Sigmoid colon (tissue), 7 donors: ENCODE results near the gene SLC10A3. TPM values are rescaled to one million over a fixed set of nuclear protein-coding genes. Genes with fewer than 3 reads are reported as not detected.

Experiments
- DNase-seq: peaks from one replicate; pipeline ENCODE4 v3.0.0-alpha.2; 2019
- H3K27ac ChIP-seq, 4 donors: fragments of 200-600 bp; sonication (generic); one replicate each; pipeline ENCODE4 v1.5.1; 2016 to 2019; ENCODE audit warnings: mild to moderate bottlenecking in 1 of 4
- H3K27me3 ChIP-seq, 3 donors: fragments of 200-600 bp; sonication (generic); one replicate each; pipeline ENCODE4 v1.5.1; 2019; ENCODE audit warnings: mild to moderate bottlenecking in 1 of 3
- H3K36me3 ChIP-seq, 4 donors: fragments of 200-600 bp; sonication (generic); one replicate each; pipeline ENCODE4 v1.5.1; 2016 to 2019
- H3K4me1 ChIP-seq, 4 donors: fragments of 200-600 bp; sonication (generic); one replicate each; pipeline ENCODE4 v1.5.1; 2017 to 2019
- H3K4me3 ChIP-seq, 4 donors: fragments of 200-600 bp; sonication (generic); one replicate each; pipeline ENCODE4 v1.5.1; 2017 to 2019; ENCODE audit warnings: mild to moderate bottlenecking in 2 of 4, moderate library complexity in 1 of 4
- H3K9me3 ChIP-seq, 4 donors: fragments of 200-600 bp in 3 of 4; sonication (generic) in 3 of 4; one replicate each; pipeline versions ENCODE4 v1.5.1 to v1.6.1; 2013 to 2019
- EP300 ChIP-seq, 4 donors: sonication (generic); formaldehyde crosslinking; IDR thresholded peaks; one replicate each; pipeline ENCODE4 v1.6.1; 2017; ENCODE audit warnings: antibody characterized with exemption in 4 of 4
- POLR2A ChIP-seq, 2 donors: fragments of 450-650 bp; IDR thresholded peaks; one replicate each; pipeline ENCODE4 v1.6.1; 2016; ENCODE audit warnings: antibody characterized with exemption in 2 of 2, mild to moderate bottlenecking in 2 of 2, moderate library complexity in 2 of 2
- POLR2AphosphoS5 ChIP-seq, 4 donors: sonication (generic); formaldehyde crosslinking; IDR thresholded peaks; one replicate each; pipeline ENCODE4 v1.6.1; 2017; ENCODE audit warnings: antibody characterized with exemption in 4 of 4
- WGBS, 2 donors: extraction: QIAGEN DNeasy Blood & Tissue Kit; methylation state at CpG; one replicate each; pipeline ENCODE4 v1.1.7; 2013; 5-methylcytosine and 5-hydroxymethylcytosine counted together
- intact Hi-C: fragments of 100-400 bp; cut with DNase I; formaldehyde crosslinking; loops from one replicate; pipeline ENCODE4 v1.15.1; 2023
- polyA plus RNA-seq, 3 donors: library from polyadenylated mRNA; stranded (reverse); fragments of 200-250 nt; gene quantifications; one replicate each; pipeline ENCODE4 v1.2.3, GENCODE V29; 2013
- total RNA-seq, 4 donors: library from RNA; depleted of rRNA; stranded (reverse); fragments of >200 nt; gene quantifications; one replicate each; pipeline ENCODE4 v1.1.0, GENCODE V29; 2016
- TF ChIP-seq, protein P1 (sequence below), 4 experiments: fragments of 450-650 bp in 3 of 4; fragments of 200-600 bp in 1 of 4; IDR thresholded peaks; one replicate each; pipeline ENCODE4 v1.5.1; 2016 to 2019; ENCODE audit warnings: antibody characterized with exemption in 4 of 4, mild to moderate bottlenecking in 3 of 4, moderate library complexity in 2 of 4
- donor health status: healthy with polysubstance abuse.
- donor health status: Bipolar disorder and iron deficiency.
- donor health status: healthy.

Gene SLC10A3
- total and polyA plus RNA-seq, 7 donors = 12.9 to 28.8 (median 18.6) TPM

DNA sequence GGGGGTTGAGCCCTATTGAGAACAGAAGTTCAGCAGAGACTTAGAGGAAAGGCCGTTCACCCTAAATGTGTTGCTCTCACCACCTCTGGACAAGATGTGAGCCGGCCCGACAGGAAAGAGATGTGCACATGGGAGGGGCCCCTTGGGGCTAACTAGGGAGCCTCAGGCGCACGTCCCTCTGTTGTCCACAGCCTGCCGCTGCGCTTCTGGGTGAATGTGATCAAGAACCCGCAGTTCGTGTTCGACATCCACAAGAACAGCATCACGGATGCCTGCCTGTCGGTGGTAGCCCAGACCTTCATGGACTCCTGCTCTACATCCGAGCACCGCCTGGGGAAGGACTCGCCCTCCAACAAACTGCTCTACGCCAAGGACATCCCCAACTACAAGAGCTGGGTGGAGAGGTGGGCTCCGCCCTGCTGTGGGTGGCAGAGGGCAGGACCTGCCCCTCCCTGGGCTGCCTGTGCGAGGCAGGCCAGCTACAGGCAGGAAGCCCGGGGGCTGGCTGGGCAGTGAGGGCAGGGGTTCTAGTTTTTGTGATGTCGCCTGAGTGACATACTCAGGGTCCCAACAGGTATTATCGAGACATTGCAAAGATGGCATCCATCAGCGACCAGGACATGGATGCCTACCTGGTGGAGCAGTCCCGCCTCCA lies 19.4 kb downstream of the SLC10A3 start:
- DNase-seq = no peak
- Histone ChIP-seq H3K4me3 (no peak overlapping the region), H3K4me1 (no peaks in the 10 kb centered on the region), H3K27me3 (no peaks in the 10 kb centered on the region), H3K36me3 (peaks cover 0 to 31% (median 13%) of the 10 kb centered on the region in 4 donors), H3K27ac (no peak overlapping the region), H3K9me3 (no peaks in the 10 kb centered on the region)
- WGBS, 2 donors = 88 to 94% methylated on average over 22 to 23 of the region's 23 CpGs
- TF ChIP-seq EP300 (IDR thresholded peaks at IDR 0.05) (no peak), POLR2A (IDR thresholded peaks at IDR 0.05) (no peak), POLR2AphosphoS5 (IDR thresholded peaks at IDR 0.05) (no peak)
- TF ChIP-seq, protein P1, sequence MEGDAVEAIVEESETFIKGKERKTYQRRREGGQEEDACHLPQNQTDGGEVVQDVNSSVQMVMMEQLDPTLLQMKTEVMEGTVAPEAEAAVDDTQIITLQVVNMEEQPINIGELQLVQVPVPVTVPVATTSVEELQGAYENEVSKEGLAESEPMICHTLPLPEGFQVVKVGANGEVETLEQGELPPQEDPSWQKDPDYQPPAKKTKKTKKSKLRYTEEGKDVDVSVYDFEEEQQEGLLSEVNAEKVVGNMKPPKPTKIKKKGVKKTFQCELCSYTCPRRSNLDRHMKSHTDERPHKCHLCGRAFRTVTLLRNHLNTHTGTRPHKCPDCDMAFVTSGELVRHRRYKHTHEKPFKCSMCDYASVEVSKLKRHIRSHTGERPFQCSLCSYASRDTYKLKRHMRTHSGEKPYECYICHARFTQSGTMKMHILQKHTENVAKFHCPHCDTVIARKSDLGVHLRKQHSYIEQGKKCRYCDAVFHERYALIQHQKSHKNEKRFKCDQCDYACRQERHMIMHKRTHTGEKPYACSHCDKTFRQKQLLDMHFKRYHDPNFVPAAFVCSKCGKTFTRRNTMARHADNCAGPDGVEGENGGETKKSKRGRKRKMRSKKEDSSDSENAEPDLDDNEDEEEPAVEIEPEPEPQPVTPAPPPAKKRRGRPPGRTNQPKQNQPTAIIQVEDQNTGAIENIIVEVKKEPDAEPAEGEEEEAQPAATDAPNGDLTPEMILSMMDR (IDR thresholded peaks at IDR 0.05) = no peak
- intact Hi-C loops = no loop called here

DNA sequence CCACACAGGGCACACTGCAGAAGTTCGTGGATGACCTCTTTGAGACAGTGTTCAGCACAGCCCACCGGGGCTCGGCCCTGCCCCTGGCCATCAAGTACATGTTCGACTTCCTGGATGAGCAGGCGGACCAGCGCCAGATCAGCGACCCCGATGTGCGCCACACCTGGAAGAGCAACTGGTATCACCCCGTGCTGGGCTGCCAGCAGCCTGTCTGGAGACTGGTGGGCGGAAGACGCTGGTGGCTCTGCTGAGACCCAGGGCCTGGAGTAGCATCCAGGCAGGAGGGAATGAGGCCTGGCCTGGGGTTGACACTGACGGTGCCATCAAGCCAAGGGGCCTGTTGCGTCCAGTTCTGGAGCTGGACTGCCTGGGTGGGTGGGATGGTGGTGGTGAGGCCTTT lies 20.0 kb downstream of the SLC10A3 start:
- Histone ChIP-seq H3K4me1 (no peaks in the 10 kb centered on the region), H3K27me3 (no peaks in the 10 kb centered on the region), H3K27ac (no peak overlapping the region), H3K36me3 (peaks cover 0 to 31% (median 14%) of the 10 kb centered on the region in 4 donors), H3K9me3 (no peaks in the 10 kb centered on the region), H3K4me3 (no peak overlapping the region)
- WGBS, 2 donors = 95% methylated on average over 14 of the region's 14 CpGs
- DNase-seq = no peak
- intact Hi-C loops = no loop called here
- TF ChIP-seq EP300 (IDR thresholded peaks at IDR 0.05) (no peak), POLR2A (IDR thresholded peaks at IDR 0.05) (no peak), POLR2AphosphoS5 (IDR thresholded peaks at IDR 0.05) (no peak)
- TF ChIP-seq, protein P1 (IDR thresholded peaks at IDR 0.05) = no peak

DNA sequence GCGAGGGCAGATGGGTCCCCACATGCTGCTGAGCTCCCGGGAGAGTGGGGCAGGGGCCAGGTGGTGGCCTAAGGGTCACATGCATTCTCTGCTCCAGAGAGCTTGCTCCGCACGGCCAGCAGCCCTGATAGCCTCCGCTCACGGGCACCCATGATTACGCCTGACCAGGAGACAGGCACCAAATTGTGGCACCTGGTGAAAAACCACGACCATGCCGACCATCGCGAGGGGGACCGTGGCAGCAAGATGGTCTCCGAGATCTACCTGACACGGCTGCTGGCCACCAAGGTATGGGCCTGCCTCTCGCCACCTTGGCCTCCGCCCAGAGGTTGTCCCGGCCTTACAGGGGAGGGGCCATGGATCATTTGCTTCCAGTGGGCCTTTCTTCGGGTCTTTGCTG lies 20.5 kb downstream of the SLC10A3 start:
- Histone ChIP-seq H3K4me3 (no peak overlapping the region), H3K36me3 (peaks cover 0 to 31% (median 14%) of the 10 kb centered on the region in 4 donors), H3K4me1 (no peaks in the 10 kb centered on the region), H3K27me3 (no peaks in the 10 kb centered on the region), H3K9me3 (no peaks in the 10 kb centered on the region), H3K27ac (no peak overlapping the region)
- TF ChIP-seq POLR2AphosphoS5 (IDR thresholded peaks at IDR 0.05) (no peak), EP300 (IDR thresholded peaks at IDR 0.05) (no peak), POLR2A (IDR thresholded peaks at IDR 0.05) (no peak)
- TF ChIP-seq, protein P1 (IDR thresholded peaks at IDR 0.05) = no peak
- intact Hi-C loops = no loop called here
- whole genome bisulfite sequencing, 2 donors = 94 to 95% methylated on average over 18 of the region's 18 CpGs
- DNase-seq = no peak

DNA sequence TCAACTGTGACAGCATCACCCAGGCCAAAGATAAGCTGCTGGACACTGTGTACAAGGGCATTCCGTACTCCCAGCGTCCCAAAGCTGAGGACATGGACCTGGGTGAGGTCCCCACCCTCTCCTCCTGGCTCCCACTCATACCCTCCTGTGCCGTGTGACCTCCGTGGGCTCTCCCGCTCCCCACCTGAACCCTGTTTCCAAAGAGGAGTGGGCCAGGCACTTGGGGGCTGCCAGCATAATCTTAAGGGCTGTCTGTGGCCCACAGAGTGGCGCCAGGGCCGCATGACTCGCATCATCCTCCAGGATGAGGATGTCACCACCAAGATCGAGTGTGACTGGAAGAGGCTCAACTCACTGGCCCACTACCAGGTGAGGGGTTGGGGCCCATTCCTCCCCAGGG lies 21.3 kb downstream of the SLC10A3 start:
- Histone ChIP-seq H3K36me3 (peaks cover 0 to 38% (median 14%) of the 10 kb centered on the region in 4 donors), H3K9me3 (no peaks in the 10 kb centered on the region), H3K4me3 (no peak overlapping the region), H3K4me1 (no peaks in the 10 kb centered on the region), H3K27ac (no peak overlapping the region), H3K27me3 (no peaks in the 10 kb centered on the region)
- no peak for DNase-seq
- intact Hi-C loops = no loop called here
- no peak for TF ChIP-seq POLR2AphosphoS5 (IDR thresholded peaks at IDR 0.05)
- TF ChIP-seq EP300 (IDR thresholded peaks at IDR 0.05) = no peak
- TF ChIP-seq POLR2A (IDR thresholded peaks at IDR 0.05) = no peak
- TF ChIP-seq, protein P1 (IDR thresholded peaks at IDR 0.05) = no peak
- 93 to 96% methylated on average over 9 of the region's 9 CpGs for WGBS, 2 donors

DNA sequence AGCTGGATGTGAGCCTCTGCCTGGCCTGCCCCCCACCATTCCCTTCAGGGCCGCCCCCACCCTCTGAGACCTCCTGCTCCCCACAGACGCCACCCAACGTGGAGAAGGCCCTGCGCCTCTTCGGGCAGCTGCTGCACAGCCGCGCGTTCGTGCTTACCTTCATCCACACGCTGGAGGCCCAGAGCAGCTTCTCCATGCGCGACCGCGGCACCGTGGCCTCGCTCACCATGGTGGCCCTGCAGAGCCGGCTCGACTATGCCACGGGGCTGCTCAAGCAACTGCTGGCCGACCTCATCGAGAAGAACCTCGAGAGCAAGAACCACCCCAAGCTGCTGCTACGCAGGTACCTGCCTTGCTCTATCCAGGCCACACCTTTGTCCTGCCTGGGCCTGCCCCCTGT lies 22.2 kb downstream of the SLC10A3 start:
- Histone ChIP-seq H3K27ac (no peak overlapping the region), H3K36me3 (peaks cover 0 to 40% (median 14%) of the 10 kb centered on the region in 4 donors), H3K4me3 (no peak overlapping the region), H3K27me3 (no peaks in the 10 kb centered on the region), H3K9me3 (no peaks in the 10 kb centered on the region), H3K4me1 (no peaks in the 10 kb centered on the region)
- TF ChIP-seq POLR2AphosphoS5 (IDR thresholded peaks at IDR 0.05) = no peak
- TF ChIP-seq POLR2A (IDR thresholded peaks at IDR 0.05) = no peak
- TF ChIP-seq, protein P1 (IDR thresholded peaks at IDR 0.05) = no peak
- no peak for TF ChIP-seq EP300 (IDR thresholded peaks at IDR 0.05)
- no peak for DNase-seq
- 96% methylated on average over 23 of the region's 23 CpGs for WGBS, 2 donors
- intact Hi-C loops = no loop called here
